ENCODE data around the gene TMEM179.

- TF ChIP-seq OSR1 (CRISPR knock-in tag; IDR thresholded peaks at IDR 0.05), result no peak
- no peak for TF ChIP-seq PATZ1 (CRISPR knock-in tag; IDR thresholded peaks at IDR 0.05; ENCODE audit: borderline replicate concordance)
- no peak for TF ChIP-seq ARNTL (CRISPR knock-in tag; IDR thresholded peaks at IDR 0.05; ENCODE audit: borderline replicate concordance, low read depth)
- TF ChIP-seq CREB5 (CRISPR knock-in tag; IDR thresholded peaks at IDR 0.05; ENCODE audit: low read depth), result no peak
- TF ChIP-seq ZNF8 (CRISPR knock-in tag; IDR thresholded peaks at IDR 0.05), result no peak
- no peak for TF ChIP-seq PPARA (CRISPR knock-in tag; IDR thresholded peaks at IDR 0.05; ENCODE audit: borderline replicate concordance)
- no peak for TF ChIP-seq POU6F1 (CRISPR knock-in tag; IDR thresholded peaks at IDR 0.05; ENCODE audit: borderline replicate concordance, low read depth)
- TF ChIP-seq RARB (CRISPR knock-in tag; IDR thresholded peaks at IDR 0.05), result no peak
- TF ChIP-seq TOX (CRISPR knock-in tag; IDR thresholded peaks at IDR 0.05; ENCODE audit: borderline replicate concordance), result no peak
- TF ChIP-seq ZFP30 (CRISPR knock-in tag; IDR thresholded peaks at IDR 0.05), result no peak
- no peak for TF ChIP-seq TSHZ2 (CRISPR knock-in tag; IDR thresholded peaks at IDR 0.05)
- TF ChIP-seq ZFP3 (CRISPR knock-in tag; IDR thresholded peaks at IDR 0.05), result no peak
- TF ChIP-seq ESRRG (CRISPR knock-in tag; IDR thresholded peaks at IDR 0.05), result no peak
These were observed 35.4 kb upstream of the TMEM179 start for GRCh38 chr14:104639885-104640548.

Data from SK-N-SH treated with all-trans-retinoic acid at 6 μM for 48 hours (cell line).